OCI-LY7 (cell line): ENCODE data around the gene HABP2. TPM values are rescaled to one million over a fixed set of nuclear protein-coding genes. Genes with fewer than 3 reads are reported as not detected.

Source experiments
- BruUV-seq: library from RNA; stranded (reverse); fragments of 400-500 nt; replicated peaks from 2 replicates; lab custom pipeline; 2021; lab: Mats Ljungman, UMichigan
- CTCF ChIA-PET: fragments of 300-600 bp; sonication (Branson Sonifier 250); formaldehyde crosslinking; loops from one replicate; lab custom pipeline; 2022; ENCODE audit warnings: antibody characterized with exemption; ENCODE audit not compliant: unreplicated experiment; lab: Charles Lee
- POLR2A ChIA-PET: fragments of 300-600 bp; sonication (Branson Sonifier 250); formaldehyde crosslinking; loops from one replicate; lab custom pipeline; 2022; ENCODE audit warnings: antibody characterized with exemption; lab: Charles Lee
- DNase-seq: peaks from one replicate; pipeline ENCODE4 v3.0.0-alpha.2; 2015; ENCODE audit warnings: low spot score
- H2AFZ ChIP-seq: fragments of 200-600 bp; sonication (generic), shearing (Covaris generic); 2 replicates; pipeline ENCODE4 v1.6.1; 2014; ENCODE audit warnings: mild to moderate bottlenecking, antibody characterized with exemption, low read length, moderate library complexity
- H3K27ac ChIP-seq: fragments of 200-600 bp; sonication (generic); 2 replicates; pipeline ENCODE4 v1.5.1; 2014; ENCODE audit warnings: mixed run types, low read depth, mild to moderate bottlenecking, moderate library complexity, low read length, inconsistent platforms; ENCODE audit not compliant: poor library complexity, severe bottlenecking
- H3K36me3 ChIP-seq: fragments of 200-600 bp; sonication (generic); 2 replicates; pipeline ENCODE4 v1.6.1; 2014; ENCODE audit warnings: mild to moderate bottlenecking, antibody characterized with exemption, low read length, moderate library complexity, mixed read lengths; ENCODE audit not compliant: insufficient read depth
- H3K4me1 ChIP-seq: fragments of 200-600 bp; sonication (generic); 2 replicates; pipeline ENCODE4 v1.5.1; 2014; ENCODE audit warnings: mild to moderate bottlenecking, low read length; ENCODE audit not compliant: insufficient read depth, poor library complexity, severe bottlenecking
- H3K4me2 ChIP-seq: fragments of 200-600 bp; sonication (generic); 2 replicates; pipeline ENCODE4 v1.6.1; 2014; ENCODE audit warnings: mild to moderate bottlenecking, low read length
- H3K4me3 ChIP-seq: fragments of 200-600 bp; sonication (generic); 2 replicates; pipeline ENCODE4 v1.5.1; 2014; ENCODE audit warnings: mild to moderate bottlenecking, low read depth, low read length; ENCODE audit not compliant: poor library complexity, severe bottlenecking
- H3K79me2 ChIP-seq: fragments of 200-600 bp; sonication (generic); 2 replicates; pipeline ENCODE4 v1.6.1; 2016; ENCODE audit warnings: low read depth, mild to moderate bottlenecking, low read length, moderate library complexity, mixed read lengths; ENCODE audit not compliant: insufficient read depth
- H3K9me2 ChIP-seq: fragments of 200-600 bp; sonication (generic); 2 replicates; pipeline ENCODE4 v1.6.1; 2016; ENCODE audit warnings: mild to moderate bottlenecking, low read length, mixed read lengths; ENCODE audit not compliant: insufficient read depth
- H3K9me3 ChIP-seq: fragments of 200-600 bp; sonication (generic); 2 replicates; pipeline ENCODE4 v1.6.1; 2014; ENCODE audit warnings: mild to moderate bottlenecking, mixed run types, low read length, mixed read lengths
- H4K20me1 ChIP-seq: fragments of 200-600 bp; sonication (generic); 2 replicates; pipeline ENCODE4 v1.6.1; 2014; ENCODE audit warnings: mild to moderate bottlenecking, antibody characterized with exemption, low read length, moderate library complexity, mixed read lengths; ENCODE audit not compliant: insufficient read depth
- EZH2phosphoT487 ChIP-seq: fragments of 200-600 bp; sonication (generic); IDR thresholded peaks from 2 replicates; pipeline ENCODE4 v1.6.1; 2018; ENCODE audit warnings: low read depth, borderline replicate concordance, mild to moderate bottlenecking, mixed run types, antibody characterized with exemption, low read length, moderate library complexity, mixed read lengths
- intact Hi-C: fragments of 100-400 bp; cut with micrococcal nuclease; formaldehyde crosslinking; loops from one replicate; pipeline ENCODE4 v1.10.0; 2022; ENCODE audit not compliant: unreplicated experiment
- total RNA-seq, 2 experiments: library from RNA; depleted of rRNA in 1 of 2; stranded (reverse); fragments of >200 nt in 1 of 2; shearing (Covaris generic) in 1 of 2; gene quantifications; 2 replicates each; pipeline ENCODE4 v1.2.3, GENCODE V29; 2014 to 2022
- TF ChIP-seq, protein P1 (sequence below): fragments of 200-600 bp; sonication (generic); conservative IDR thresholded peaks from 2 replicates; pipeline ENCODE4 v1.5.1; 2014; ENCODE audit warnings: mild to moderate bottlenecking, antibody characterized with exemption, low read length, moderate library complexity, mixed read lengths

The HABP2 gene
- total RNA-seq, 2 experiments from 2014 or later: not detected

DNA sequence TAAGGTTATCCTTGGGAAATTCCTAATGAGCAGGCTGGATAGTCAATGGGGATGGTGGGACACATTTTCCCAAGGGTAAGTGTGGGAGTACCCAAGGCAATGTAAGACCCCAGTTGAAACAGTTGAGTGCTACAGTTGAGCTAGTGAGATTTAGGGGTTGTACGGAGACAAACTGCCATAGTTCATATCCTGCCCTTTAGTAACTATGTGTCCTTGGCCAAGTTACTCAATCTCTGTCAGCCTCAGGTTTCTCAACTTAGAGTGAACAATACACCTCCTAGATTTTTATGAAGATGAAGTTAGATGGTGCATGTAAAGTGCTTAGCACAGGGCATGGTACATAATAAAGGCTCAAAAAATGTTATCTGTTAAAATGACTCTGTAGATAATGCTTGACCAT, 20.5 kb downstream of the HABP2 start:
- H2AFZ ChIP-seq: no peak overlapping the region
- ChIA-PET CTCF (no interaction called here), POLR2A (no interaction called here)
- H3K4me1 ChIP-seq: no peaks in the 10 kb centered on the region
- H3K9me3 ChIP-seq: no peaks in the 10 kb centered on the region
- H3K79me2 ChIP-seq: no peaks in the 10 kb centered on the region
- BruUV-seq: no TSS peak
- TF ChIP-seq, protein P1, sequence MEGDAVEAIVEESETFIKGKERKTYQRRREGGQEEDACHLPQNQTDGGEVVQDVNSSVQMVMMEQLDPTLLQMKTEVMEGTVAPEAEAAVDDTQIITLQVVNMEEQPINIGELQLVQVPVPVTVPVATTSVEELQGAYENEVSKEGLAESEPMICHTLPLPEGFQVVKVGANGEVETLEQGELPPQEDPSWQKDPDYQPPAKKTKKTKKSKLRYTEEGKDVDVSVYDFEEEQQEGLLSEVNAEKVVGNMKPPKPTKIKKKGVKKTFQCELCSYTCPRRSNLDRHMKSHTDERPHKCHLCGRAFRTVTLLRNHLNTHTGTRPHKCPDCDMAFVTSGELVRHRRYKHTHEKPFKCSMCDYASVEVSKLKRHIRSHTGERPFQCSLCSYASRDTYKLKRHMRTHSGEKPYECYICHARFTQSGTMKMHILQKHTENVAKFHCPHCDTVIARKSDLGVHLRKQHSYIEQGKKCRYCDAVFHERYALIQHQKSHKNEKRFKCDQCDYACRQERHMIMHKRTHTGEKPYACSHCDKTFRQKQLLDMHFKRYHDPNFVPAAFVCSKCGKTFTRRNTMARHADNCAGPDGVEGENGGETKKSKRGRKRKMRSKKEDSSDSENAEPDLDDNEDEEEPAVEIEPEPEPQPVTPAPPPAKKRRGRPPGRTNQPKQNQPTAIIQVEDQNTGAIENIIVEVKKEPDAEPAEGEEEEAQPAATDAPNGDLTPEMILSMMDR: no peak
- no peak for TF ChIP-seq EZH2phosphoT487
- no peak overlapping the region for H3K4me3 ChIP-seq
- no peaks in the 10 kb centered on the region for H4K20me1 ChIP-seq
- no peak overlapping the region for H3K27ac ChIP-seq
- intact Hi-C loops: no loop called here
- H3K4me2 ChIP-seq: no peak overlapping the region
- no peaks in the 10 kb centered on the region for H3K36me3 ChIP-seq
- H3K9me2 ChIP-seq: no peaks in the 10 kb centered on the region
- no peak for DNase-seq

DNA sequence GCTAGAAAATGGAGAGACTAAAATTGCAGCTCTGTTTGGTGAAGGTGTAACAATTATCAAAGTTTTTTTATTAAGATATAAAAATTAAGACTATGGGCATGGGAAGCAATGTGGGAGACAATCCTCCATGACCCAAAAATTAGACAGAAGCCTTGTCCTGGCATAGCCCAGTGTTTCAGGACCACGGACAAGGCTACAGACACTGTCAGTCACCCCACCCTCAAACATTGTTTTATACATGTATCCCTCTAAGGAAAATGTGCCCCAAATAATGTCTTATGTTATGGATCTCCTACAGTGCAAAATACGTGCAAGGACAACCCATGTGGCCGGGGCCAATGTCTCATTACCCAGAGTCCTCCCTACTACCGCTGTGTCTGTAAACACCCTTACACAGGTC, 24.0 kb downstream of the HABP2 start:
- H3K4me2 ChIP-seq: no peak overlapping the region
- CTCF ChIA-PET: no interaction called here
- no TSS peak for BruUV-seq

DNA sequence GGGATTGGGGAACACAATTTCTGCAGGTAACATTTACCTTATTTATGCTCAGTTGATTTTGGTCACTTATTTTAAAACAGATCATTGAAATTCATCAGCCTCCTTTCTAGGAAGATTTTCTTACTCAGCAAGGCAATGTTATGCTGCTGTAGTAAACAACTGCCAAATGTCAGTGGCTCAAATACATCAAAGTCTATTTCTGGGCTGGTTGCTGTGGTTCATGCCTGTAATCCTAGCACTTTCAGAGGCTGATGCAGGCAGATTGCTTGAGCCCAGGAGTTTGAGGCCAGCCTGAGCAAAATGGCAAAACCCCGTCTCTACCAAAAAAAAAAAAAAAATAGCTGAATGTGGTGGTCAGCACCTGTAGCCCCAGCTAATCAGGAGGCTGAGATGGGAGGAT, 25.9 kb downstream of the HABP2 start:
- Histone ChIP-seq H3K4me3 (no peak overlapping the region), H3K36me3 (no peaks in the 10 kb centered on the region), H3K4me1 (no peaks in the 10 kb centered on the region), H4K20me1 (no peaks in the 10 kb centered on the region), H3K9me3 (no peaks in the 10 kb centered on the region), H2AFZ (no peak overlapping the region), H3K79me2 (no peaks in the 10 kb centered on the region), H3K9me2 (no peaks in the 10 kb centered on the region), H3K27ac (no peak overlapping the region), H3K4me2 (no peak overlapping the region)
- DNase-seq: no peak
- POLR2A ChIA-PET: no interaction called here
- no TSS peak for BruUV-seq
- TF ChIP-seq, protein P1: no peak
- no peak for TF ChIP-seq EZH2phosphoT487
- CTCF ChIA-PET: no interaction called here
- intact Hi-C loops: no loop called here

More for the DNA sequence above, 24.0 kb downstream of the HABP2 start:
- TF ChIP-seq, protein P1: no peak
- no peak for TF ChIP-seq EZH2phosphoT487
- Histone ChIP-seq H3K27ac (no peak overlapping the region), H3K4me1 (no peaks in the 10 kb centered on the region), H3K4me3 (no peak overlapping the region), H3K9me3 (no peaks in the 10 kb centered on the region), H3K9me2 (no peaks in the 10 kb centered on the region), H4K20me1 (no peaks in the 10 kb centered on the region), H2AFZ (no peak overlapping the region), H3K79me2 (no peaks in the 10 kb centered on the region), H3K36me3 (no peaks in the 10 kb centered on the region)
- intact Hi-C loops: no loop called here
- no peak for DNase-seq
- POLR2A ChIA-PET: no interaction called here
